Hepatocyte (in vitro differentiated cells): ENCODE results near the gene ANKRD28.
"Not testable (repeated sequence)": the region's sequence is repeated elsewhere in the genome, so short reads cannot be mapped to it uniquely, and the experiment has no call there.

ENCODE experiments used
- EZH2 ChIP-seq: fragments of 200-600 bp; sonication (generic); IDR thresholded peaks from 2 replicates; pipeline ENCODE4 v1.6.1; 2016; ENCODE audit warnings: antibody characterized with exemption, mild to moderate bottlenecking, borderline replicate concordance
- EZH2phosphoT487 ChIP-seq: fragments of 200-600 bp; sonication (generic); IDR thresholded peaks from one replicate; pipeline ENCODE4 v1.6.1; 2018; ENCODE audit warnings: antibody characterized with exemption, mild to moderate bottlenecking, low read depth, moderate library complexity; ENCODE audit not compliant: unreplicated experiment, severe bottlenecking
- TF ChIP-seq, protein P1 (sequence below): fragments of 200-600 bp; sonication (generic); IDR thresholded peaks from 2 replicates; pipeline ENCODE4 v1.5.1; 2016; ENCODE audit warnings: antibody characterized with exemption, mild to moderate bottlenecking; ENCODE audit not compliant: poor library complexity

DNA sequence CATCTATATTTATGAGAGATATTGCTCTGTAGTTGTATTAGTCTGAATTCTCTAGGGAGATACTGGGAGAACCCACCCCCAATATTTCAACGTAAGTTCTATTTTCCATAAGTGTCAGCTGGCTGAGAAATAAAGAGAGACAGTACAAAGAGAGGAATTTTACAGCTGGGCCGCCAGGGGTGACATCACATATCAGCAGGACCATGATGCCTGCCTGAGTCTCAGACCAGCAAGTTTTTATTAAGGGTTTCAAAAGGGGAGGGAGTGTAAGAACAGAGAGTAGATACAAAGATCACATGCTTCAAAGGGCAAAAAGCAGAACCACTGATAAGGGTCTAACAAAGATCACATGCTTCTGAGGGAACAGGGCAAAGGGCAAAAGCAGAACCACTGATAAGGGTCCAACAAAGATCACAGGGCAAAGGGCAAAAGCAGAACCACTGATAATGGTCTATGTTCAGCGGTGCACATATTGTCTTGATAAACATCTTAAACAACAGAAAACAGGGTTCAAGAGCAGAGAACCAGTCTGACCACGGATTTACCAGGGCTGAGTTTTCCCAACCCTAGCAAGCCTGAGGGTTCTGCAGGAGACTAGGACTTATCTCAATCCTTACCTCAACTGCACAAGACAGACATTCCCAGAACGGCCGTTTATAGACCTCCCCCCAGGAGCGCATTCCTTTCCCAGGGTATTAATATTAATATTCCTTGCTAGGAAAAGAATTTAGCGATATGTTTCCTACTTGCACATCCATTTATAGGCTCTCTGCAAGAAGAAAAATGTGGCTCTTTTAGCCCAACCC, 177.9 kb downstream of the ANKRD28 start:
- TF ChIP-seq, protein P1, sequence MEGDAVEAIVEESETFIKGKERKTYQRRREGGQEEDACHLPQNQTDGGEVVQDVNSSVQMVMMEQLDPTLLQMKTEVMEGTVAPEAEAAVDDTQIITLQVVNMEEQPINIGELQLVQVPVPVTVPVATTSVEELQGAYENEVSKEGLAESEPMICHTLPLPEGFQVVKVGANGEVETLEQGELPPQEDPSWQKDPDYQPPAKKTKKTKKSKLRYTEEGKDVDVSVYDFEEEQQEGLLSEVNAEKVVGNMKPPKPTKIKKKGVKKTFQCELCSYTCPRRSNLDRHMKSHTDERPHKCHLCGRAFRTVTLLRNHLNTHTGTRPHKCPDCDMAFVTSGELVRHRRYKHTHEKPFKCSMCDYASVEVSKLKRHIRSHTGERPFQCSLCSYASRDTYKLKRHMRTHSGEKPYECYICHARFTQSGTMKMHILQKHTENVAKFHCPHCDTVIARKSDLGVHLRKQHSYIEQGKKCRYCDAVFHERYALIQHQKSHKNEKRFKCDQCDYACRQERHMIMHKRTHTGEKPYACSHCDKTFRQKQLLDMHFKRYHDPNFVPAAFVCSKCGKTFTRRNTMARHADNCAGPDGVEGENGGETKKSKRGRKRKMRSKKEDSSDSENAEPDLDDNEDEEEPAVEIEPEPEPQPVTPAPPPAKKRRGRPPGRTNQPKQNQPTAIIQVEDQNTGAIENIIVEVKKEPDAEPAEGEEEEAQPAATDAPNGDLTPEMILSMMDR, result not testable (repeated sequence)
- not testable (repeated sequence) for TF ChIP-seq EZH2, EZH2phosphoT487
